ENCODE results near the gene ETNK2. TPM values are rescaled to one million over a fixed set of nuclear protein-coding genes. Genes with fewer than 3 reads are reported as not detected.

ETNK2 gene
- total RNA-seq, 1 donor: 2.6 TPM

DNA sequence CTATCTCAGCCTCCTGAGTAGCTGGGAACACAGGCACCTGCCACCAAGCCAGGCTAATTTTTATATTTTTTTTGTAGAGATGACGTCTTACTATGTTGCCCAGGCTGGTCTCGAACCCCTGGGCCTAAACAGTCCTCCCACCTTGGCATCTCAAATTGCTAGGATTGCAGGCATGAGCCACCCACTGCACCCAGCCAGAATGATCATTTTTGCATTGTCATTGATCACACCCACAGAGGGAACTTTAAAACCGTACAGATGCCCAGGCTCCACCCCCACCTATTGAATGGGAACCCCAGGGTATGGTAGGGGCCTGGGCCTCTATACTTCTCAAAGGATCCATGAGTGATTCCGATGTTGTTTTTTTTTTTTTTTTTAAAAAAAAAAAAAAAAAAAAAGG is 36.7 kb downstream of the ETNK2 start:
- no peak for DNase-seq (ENCODE audit: low read depth)
- TF ChIP-seq, protein P1, sequence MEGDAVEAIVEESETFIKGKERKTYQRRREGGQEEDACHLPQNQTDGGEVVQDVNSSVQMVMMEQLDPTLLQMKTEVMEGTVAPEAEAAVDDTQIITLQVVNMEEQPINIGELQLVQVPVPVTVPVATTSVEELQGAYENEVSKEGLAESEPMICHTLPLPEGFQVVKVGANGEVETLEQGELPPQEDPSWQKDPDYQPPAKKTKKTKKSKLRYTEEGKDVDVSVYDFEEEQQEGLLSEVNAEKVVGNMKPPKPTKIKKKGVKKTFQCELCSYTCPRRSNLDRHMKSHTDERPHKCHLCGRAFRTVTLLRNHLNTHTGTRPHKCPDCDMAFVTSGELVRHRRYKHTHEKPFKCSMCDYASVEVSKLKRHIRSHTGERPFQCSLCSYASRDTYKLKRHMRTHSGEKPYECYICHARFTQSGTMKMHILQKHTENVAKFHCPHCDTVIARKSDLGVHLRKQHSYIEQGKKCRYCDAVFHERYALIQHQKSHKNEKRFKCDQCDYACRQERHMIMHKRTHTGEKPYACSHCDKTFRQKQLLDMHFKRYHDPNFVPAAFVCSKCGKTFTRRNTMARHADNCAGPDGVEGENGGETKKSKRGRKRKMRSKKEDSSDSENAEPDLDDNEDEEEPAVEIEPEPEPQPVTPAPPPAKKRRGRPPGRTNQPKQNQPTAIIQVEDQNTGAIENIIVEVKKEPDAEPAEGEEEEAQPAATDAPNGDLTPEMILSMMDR (IDR thresholded peaks at IDR 0.05; ENCODE audit: insufficient read depth, low read length): no peak
- no peak overlapping the region for H3K4me3 ChIP-seq (ENCODE audit: low read depth, low read length)

DNA sequence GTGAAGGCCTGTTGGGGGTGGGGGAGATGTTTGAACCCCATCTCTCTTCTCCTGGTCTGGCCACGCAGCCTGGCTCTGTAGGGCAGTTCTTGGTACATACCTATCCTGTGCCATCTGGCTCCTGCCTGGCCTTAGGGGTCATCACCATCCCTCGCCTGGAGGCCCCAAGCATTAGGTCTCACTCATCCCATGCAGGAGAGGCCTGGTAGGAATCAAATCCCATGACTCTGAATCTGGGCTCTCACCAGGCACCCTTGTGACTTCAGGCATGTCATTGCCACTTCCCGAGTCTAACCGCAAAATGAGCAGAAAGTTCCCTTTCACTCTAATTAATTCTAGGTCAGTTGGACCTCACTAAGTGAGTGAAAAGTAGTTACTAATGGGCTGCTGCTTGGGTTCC is 37.2 kb downstream of the ETNK2 start:
- no peak for DNase-seq (ENCODE audit: low read depth)
- TF ChIP-seq, protein P1 (IDR thresholded peaks at IDR 0.05; ENCODE audit: insufficient read depth, low read length): no peak
- no peak overlapping the region for H3K4me3 ChIP-seq (ENCODE audit: low read depth, low read length)

DNA sequence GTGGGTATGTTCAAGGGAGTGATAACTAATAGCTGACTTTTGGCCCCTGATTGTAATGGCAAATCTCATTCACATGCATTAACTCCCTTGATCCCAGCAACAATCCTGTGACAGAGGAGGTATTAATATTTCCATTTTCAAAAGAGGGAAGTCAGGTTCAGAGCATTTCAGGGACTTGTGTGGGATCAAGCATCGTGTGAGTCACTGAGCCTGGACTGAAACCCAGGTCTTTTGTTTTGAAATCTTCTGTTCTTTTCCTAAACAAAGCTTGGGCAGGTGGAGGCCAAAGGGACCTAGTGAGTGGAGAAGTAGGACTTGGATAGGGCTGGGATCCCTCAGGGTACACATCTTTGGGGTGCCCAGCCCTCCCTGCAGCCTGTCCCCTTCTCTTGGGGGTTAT is 37.9 kb downstream of the ETNK2 start:
- TF ChIP-seq, protein P1 (IDR thresholded peaks at IDR 0.05; ENCODE audit: insufficient read depth, low read length): no peak
- no peak overlapping the region for H3K4me3 ChIP-seq (ENCODE audit: low read depth, low read length)
- DNase-seq (ENCODE audit: low read depth): peak; percentile 43

DNA sequence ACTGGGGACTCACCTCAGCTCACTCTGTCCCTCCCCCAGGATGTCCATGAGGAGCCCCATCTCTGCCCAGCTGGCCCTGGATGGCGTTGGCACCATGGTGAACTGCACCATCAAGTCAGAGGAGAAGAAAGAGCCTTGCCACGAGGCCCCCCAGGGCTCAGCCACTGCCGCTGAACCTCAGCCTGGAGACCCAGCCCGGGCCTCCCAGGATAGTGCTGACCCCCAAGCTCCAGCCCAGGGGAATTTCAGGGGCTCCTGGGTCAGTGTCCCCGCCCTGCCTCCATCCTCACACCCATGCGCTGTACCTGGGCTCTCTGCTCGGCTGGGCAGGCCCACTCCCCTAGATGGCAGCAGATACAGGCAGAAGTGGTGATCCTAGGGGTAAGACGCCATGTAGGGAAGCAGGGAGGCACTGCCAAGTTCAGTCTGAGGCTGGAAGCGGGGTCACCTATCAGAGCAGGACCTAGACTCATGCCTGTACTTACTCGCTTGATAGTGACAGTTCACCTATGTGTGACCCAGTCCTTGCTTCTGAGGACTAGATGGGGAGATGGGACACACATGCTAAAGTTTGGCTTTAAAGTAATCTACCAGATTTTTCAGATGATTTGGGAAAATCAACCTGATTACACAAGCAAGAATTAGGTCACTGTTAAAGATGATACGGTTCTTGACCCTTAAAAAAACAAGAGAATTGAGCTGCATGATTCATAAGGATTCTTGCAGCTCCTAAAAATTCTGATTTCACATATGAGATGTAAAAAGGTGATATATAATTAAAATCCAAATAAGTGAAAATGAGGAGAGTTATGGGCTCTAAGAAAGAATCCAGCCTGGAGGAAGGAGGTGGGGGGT is 38.7 kb downstream of the ETNK2 start:
- DNase-seq (ENCODE audit: low read depth): no peak
- H3K4me3 ChIP-seq (ENCODE audit: low read depth, low read length): no peak overlapping the region
- TF ChIP-seq, protein P1 (IDR thresholded peaks at IDR 0.05; ENCODE audit: insufficient read depth, low read length): no peak

DNA sequence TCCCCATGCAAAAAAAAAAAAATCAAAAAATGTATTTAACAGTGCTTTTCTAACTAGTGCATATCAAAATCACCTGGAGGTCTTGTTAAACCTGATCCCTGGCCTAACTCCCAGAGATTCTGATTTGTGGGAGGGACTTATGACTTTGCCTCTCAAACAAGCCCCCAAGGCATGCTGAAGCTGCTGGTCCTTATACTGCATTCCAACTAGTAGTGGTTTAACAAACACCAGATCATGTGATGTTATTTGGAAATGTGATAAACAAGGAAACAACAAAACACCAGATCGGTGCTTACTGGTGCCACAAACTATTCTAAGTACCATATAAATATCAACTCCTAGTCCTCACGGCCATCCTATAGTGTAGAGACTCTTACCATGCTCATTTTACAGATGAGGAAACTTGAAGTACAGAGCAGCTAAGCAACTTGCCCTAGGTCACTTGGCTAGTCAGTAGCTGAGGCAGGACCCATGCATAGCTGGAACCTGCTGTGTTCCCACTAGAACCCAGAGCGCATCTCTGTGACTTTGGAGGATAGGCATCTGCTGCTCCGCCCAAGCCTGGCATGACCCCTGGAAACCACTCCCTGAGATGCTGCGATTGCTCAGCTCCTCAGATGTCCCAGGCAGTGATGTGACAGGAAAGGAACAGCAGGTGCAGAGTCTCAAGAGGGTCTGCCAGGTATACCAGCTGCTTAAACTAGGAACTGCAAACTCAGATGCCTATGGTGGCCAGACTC is 40.8 kb downstream of the ETNK2 start:
- TF ChIP-seq, protein P1 (IDR thresholded peaks at IDR 0.05; ENCODE audit: insufficient read depth, low read length): no peak
- no peak for DNase-seq (ENCODE audit: low read depth)
- no peak overlapping the region for H3K4me3 ChIP-seq (ENCODE audit: low read depth, low read length)

DNA sequence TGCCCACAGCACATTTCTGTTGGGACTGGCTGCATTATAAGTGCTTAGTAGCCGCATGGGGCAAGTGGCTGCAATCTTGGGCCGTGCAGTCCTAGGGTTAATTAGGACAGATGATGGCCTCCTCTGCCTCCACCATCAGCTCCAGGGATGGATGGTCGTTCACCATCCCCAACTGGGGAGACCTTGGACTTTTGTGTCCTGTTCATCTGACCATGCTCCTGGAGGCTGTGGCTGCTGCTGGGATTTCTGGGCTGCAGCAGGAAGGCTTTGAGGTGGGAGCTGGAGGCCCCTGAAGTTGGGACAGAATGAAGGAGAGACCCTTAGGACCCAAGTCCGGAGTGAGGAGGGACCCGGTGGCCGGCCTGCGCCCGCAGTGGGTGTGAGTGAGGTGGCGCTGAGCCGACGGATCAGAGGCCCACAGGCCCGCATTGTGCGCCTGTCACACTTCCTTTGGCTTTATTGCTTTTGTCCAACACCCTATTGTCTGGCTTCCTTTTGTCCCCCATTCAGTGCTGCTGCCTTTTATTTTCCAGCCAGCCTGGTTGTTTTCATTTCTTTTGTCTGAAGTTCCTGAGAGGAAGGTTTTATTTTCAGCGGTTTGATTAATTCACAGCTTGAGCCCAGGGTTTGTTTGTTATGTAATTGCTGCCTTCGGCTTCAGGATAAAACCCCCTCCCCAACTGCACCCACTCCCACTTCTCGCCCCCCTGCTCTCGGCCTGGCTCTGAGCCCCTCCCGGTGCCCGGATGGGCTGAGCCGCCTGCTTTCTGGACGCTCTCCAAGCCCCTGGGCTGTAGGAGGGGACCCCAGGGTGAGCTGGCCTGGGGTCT is 43.3 kb downstream of the ETNK2 start:
- DNase-seq (ENCODE audit: low read depth): no peak
- H3K4me3 ChIP-seq (ENCODE audit: low read depth, low read length): no peak overlapping the region
- TF ChIP-seq, protein P1 (IDR thresholded peaks at IDR 0.05; ENCODE audit: insufficient read depth, low read length): no peak
